HG02852 (cell line): ENCODE results near the gene RNF8.
"Not testable (repeated sequence)": the region's sequence is repeated elsewhere in the genome, so short reads cannot be mapped to it uniquely, and the experiment has no call there.

Experiments used
- ATAC-seq: cut with Tn5 transposase; IDR thresholded peaks from one replicate; pipeline ENCODE4 v1.9.1; 2021; ENCODE audit warnings: mild to moderate bottlenecking, moderate library complexity; ENCODE audit not compliant: unreplicated experiment

Gene RNF8

DNA sequence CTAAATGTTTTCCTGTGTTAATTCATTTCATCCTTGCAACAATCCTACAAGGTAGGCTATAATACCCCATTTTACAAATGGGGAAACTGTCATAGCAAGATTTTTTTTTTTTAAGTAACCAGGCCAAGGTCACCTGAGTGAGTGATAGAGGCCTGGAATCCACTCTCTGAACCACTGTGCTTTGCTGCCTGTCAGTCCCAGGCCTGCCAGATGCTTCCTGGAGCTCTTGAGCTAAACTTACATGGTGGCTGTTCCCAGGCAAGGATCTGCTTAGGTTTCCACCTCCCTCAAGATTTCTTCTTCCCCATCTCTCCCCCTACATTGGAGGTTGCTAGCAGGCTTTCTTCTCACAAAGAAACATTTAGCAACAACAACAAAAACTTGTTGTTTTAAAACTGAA lies 32.7 kb upstream of the RNF8 start:
- no peak for ATAC-seq

DNA sequence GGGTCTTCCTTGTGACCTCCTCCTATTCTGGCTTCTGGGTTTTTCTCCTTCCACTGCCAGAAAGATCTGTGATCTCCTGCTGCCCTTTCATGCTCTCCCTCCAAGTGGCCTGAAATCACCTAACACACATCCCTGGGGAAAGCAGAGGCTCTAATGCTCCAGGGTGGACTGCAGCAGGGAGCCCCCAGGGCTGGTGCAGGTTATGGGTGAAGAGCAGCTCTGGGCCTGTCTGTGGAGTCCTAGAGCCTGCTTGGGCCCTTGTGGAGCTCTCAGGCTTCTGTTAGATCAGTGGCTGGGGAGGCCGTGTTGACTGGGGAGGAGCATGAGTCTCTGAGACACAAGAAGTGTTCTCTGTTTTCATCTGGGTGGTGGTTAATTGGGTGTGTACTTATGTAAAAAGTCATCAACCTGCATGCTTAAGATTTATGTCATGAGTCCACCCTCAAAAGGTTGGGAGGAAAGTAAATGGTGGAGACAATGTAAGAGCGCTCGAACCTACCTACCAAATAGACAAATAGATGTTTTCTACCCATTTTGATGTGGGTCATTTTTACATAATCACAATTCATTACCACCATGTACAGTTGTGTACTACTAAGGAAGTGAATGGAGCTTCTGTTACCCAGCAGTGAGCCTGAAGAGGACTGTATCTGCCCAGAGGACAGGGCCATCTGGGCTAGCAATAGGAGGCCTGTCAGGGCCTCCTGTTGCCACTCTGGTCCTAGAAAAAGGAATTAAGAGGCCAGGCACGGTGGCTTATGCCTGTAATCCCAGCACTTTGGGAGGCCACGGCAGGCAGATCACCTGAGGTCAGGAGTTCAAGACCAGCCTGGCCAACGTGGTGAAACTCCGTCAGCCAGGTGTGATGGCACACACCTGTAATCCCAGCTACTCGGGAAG lies 32.0 kb upstream of the RNF8 start:
- no peak for ATAC-seq

DNA sequence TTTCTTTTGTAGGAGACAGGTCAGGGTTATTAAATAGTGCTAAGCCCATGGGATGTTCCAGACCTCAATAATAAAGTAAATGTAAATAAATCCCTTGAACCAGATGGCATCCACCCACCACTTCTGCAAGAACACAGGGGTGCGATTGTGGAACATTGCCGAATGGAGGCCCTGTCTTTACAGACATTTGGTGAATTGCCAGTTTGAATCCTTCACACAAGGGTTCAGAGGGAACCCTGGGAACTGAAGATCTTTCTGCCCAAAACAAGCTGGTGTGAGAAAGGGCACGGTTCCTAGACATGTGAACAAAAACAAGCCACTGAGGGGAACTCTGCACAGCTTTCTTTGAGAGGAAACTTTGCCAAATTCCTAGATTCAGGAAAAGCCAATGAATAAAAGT lies 30.2 kb upstream of the RNF8 start:
- ATAC-seq, result no peak

DNA sequence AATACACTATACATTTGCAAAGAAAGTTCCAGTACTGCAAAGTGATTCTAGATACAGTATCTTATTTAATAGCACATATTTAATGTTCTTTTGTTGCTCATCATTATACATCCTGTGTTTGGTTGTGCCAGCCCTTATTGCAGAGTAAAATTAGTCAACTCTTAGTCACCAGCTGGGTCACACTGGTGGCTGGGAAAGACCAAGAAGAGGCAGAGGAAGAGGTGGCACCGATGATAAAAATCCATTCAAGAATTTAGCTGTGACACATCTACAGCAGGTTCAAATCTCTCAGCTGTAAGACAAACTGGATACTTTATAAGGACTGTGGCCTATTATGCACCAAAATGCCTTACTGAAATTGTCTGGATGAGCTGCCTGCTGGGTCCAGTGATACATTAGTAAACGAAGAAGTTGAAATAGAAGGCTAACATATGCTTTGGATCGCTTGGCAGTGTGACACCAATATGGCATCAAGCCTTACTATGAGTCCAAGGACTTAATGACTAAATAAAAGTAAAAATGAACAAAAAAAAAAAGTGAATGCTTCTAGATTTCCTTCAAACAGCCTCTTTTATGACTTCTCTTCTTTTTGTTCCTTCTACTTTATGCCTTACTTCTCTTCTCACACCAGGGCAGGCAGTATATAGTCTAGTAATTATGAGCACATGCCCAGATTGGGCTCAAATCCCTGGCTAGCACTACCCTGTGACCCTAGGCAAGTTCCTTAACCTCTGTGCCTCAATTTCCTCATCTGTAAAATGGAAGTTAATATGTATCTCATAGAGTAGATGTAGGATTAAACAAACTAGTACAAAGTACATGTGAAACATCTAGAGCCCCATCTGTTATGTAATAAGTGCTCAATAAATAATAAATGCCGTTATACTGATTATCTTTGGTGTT lies 29.4 kb upstream of the RNF8 start:
- no peak for ATAC-seq

DNA sequence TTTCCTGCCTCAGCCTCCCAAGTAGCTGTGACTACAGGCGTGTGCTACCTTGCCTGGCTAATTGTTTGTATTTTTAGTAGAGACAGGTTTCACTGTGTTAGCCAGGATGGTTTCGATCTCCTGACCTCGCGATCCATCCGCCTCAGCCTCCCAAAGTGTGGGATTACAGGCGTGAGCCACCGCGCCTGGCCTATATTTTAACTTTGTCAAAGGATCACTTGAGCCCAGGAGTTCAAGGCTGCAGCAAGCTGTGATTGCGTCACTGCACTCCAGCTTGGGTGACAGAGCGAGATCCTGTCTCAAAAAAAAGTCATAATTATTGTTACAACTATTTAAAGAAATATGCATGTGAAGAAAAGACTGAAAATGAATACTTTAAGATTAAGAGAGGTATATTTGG lies 23.4 kb upstream of the RNF8 start:
- not testable (repeated sequence) for ATAC-seq

DNA sequence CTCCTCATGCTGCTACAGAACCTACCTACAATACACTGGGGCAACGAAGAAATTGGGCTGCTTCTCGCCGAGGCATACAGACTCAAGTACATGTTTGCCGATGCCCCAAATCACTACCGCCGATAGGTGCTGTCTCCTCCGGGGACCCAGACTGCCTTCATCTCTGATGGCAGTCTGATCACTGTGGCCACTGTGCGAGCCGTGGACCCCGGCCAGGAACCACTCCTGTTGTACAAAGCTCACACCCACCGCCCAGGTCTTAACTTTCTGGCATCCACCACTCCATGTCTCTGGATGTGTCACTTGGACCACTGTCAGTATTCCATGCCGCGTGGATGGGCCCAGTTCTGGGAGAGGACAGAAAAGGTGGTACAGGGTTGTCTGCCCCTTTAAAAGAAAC lies 22.7 kb upstream of the RNF8 start:
- ATAC-seq, result no peak

DNA sequence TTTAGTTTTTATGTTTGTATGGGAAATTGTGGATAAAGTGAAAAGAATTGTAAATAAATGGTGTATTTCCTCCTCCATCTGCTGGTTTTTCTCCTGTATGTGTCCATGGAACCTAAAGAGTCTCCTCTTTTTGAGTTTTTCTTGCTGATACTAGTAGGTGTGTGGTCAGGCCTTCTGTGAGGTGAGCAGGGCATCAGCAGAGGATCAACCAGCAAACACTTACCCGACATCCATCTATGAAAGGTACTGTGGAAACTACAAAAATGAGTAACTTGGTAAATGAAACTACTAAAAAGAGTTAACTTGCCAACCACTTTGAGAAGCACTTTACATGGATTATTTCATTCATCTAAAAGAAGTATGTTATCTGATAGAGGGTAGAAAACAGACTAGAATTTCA lies 20.9 kb upstream of the RNF8 start:
- no peak for ATAC-seq

DNA sequence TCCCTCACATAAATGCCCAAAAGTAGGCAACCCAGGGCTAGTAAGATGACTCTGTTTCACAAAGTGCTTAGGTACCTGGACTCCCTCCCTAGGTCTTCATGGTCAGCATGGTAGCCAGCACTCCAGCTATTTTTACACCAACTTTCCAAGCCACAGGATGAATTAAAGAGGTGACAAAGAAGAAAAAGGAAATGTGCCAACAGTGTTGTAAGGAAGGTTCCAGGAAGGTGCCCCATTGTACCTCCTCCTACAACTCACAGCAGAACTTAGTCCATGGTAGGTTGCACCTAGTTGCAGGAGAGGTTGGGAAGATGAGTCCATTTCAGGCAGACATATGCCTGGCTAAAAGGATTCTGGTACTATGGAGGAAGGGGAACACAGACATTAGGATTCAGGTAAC lies 19.7 kb upstream of the RNF8 start:
- no peak for ATAC-seq

DNA sequence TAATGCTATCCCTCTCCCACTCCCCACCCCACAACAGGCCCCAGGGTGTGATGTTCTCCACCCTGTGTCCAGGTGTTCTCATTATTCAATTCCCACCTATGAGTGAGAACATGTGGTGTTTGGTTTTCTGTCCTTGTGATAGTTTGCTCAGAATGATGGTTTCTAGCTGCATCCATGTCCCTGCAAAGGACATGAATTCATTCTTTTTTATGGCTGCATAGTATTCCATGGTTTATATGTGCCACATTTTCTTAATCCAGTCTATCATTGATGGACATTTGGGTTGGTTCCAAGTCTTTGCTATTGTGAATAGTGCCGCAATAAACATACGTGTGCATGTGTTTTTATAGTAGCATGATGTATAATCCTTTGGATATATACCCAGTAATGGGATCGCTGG lies 15.5 kb upstream of the RNF8 start:
- ATAC-seq, result not testable (repeated sequence)

DNA sequence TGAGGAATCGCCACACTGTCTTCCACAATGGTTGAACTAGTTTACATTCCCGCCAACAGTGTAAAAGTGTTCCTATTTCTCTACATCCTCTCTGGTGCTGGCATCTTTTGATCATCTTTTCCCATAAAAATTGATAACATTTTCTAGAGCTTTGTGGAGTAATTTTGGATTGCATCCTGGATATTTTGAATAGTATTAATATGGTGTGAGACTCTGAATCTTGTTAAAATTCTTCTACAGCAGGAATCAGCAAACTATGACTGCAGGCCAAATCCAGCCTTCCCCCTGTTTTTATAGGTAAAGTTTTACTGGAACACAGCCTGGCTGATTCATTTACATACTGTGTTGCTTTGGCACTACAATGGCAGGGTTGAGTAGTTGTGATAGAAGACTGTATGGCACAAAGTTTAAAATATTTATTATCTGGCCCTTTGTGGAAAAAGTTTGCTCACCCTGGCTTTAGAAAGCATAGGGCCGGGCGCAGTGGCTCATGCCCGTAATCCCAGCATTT lies 15.0 kb upstream of the RNF8 start:
- ATAC-seq, result no peak

DNA sequence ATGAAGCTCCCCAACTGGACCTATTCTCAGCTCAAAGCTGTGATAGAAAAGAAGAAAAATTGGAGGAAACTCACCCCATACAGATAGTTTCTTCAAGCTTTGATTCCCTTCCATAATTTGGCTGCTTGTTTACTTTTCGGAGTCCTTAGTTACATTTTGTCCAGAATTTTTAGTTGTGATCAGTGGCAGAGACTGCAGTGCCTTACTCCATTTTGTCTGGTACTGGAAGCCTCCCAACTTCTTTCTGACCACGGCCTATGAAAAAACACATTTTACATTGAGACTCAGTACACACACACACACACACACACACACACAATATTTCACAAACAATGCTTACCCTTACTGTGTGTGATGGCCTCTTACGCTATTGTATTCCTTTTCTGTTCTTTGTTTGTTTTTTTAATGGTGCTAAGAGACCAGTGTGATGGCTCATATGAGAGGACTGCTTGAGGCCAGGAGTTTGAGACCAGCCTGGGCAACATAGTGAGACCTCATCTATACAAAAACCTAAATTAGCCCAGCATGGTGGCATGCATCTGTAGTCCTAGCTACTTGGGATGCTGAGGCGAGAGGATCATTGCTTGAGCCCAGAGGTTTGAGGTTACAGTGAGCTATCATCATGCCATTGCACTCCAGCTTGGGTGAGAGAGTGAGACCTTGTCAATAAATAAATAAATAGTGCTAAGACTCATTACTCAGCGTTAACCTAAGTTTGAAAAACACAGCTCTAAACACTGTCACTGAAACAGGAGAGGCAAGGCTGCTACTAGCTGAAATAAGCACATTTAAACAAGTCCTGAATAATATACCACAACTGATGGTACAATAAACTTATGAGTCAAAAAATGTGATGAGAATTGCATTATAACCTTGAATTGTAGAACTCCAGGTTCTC lies 13.8 kb upstream of the RNF8 start:
- ATAC-seq, result no peak

DNA sequence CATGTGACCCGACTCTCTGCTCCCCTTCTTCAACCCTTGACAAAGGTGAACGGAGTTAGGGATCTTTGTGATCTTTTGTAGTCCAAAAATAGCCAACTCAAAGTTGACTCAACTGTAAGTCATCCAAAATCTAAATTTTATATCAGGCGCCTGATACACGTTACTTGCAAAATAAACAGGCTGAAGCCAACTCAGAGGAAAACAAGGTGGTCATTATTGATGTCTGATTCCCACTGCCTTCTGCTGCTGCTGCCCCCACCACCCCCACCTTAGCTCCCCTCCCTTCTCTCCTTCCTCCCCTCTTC lies 13.2 kb upstream of the RNF8 start:
- no peak for ATAC-seq

DNA sequence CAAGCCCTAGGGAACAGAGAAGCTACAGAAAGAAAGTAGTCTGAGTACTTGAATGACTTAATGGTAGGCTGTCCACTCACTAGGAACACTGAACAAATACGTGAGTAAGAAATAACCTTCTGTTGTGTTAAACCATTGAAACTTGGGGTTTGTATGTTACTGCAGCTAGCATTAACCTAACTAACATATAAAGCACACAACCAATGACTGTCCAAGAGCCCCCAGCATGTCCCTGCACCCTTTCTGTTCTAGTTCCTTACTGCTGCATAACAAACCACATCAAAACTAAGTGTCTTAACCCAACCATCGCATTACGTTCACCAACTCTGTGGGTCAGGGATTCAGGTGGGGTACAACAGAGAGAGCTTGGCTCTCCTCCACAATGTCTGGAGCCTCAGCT lies 10.5 kb upstream of the RNF8 start:
- ATAC-seq, result no peak

DNA sequence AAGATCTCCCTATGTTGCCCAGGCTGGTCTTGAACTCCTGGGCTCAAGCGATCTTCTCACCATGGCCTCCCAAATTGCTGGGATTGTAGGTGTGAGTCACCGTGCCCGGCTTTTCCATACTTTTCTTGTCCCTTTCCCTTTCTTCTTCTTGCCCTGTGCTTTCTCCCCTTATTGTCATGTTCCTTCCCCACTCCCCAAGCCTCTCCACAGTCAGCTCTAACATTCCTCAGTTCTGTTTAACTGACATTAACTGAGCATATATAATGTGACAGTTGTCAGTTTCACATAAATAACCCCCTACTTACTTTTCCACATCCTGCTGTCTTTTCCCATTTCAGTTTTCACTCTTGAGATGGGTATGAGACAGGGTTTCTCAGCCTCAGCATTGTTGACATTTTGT lies 9.5 kb upstream of the RNF8 start:
- no peak for ATAC-seq

DNA sequence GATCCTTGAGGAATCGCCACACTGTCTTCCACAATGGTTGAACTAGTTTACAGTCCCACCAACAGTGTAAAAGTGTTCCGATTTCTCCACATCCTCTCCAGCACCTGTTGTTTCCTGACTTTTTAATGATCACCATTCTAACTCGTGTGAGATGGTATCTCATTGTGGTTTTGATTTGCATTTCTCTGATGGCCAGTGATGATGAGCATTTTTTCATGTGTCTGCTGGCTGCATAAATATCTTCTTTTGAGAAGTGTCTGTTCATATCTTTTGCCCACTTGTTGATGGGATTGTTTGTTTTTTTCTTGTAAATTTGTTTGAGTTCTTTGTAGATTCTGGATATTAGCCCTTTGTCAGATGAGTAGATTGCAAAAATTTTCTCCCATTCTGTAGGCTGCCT lies 8.0 kb upstream of the RNF8 start:
- not testable (repeated sequence) for ATAC-seq

DNA sequence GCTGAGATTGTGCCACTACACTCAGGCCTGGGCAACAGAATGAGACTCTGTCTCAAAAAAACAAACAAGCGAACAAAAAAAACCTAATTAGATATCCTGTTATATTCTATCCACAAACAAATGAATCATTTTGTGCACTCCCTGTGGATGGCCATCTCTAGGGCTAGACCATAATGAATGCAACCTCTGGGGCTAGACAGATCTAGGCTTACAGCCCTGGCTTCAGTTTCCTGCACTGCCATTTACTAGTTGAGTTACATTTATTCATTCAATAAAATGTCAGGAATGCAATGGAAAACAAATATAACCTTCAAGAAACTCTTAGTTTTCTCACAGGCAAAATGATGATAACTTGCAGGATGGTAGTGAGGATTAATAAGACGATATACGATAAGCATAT lies 6.6 kb upstream of the RNF8 start:
- ATAC-seq, result no peak

DNA sequence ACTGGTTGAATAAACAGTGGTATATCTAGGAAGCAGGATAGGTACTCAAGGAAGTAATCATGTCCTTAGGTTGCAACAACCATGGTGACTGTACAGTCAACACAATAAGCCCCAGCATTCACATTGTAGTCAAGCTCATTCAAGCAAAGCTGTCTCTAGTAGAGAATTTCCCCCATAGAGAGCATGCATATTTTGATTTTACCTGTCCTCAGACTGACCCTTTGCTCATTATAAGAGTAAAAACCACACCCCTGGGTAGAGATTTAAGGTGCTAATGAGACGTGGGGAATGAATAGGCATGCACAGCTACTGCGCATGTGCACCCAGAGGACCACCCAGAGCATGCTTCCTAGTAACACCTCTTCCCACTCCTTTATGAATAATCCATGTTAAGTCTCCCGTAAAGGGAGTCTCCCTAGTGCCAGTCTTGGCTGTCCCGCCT lies 6.1 kb upstream of the RNF8 start:
- no peak for ATAC-seq

DNA sequence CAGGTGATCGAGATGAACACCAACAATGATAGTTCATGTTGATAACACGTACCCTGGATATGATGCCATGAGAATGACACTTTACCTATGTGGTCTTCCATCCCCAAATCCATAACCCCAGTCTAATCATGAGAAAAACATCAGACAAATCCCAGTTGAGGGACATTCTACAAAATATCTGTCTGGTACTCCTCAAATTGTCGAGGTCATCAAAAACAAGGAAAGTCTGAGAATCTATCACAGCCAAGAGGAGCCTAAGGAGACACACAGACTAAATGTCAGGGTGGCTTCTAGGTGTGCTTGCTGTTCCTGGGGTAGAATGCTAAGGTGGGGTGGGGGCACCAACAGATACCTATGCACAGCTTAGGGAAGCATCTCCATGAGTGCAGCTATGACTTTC lies 2.8 kb upstream of the RNF8 start:
- no peak for ATAC-seq

DNA sequence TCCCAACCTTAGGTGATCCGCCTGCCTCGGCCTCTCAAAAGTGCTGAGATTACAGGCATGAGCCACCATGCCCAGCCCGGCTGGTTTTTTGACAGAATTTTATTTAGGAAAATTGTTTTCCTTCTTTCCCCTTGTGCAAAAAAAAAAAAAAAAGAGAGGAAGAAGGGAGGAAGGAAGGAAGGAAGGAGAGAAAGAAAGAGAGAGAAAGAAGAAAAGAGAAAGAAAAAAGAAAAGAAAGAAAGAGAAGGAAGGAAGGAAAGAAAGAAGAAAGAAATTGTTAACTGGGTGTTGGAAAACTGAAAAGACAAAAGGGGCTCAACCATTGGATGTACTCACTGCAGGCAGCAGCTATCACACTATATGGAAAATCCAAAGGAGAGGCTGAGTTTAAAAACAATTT lies 1.4 kb upstream of the RNF8 start:
- no peak for ATAC-seq

DNA sequence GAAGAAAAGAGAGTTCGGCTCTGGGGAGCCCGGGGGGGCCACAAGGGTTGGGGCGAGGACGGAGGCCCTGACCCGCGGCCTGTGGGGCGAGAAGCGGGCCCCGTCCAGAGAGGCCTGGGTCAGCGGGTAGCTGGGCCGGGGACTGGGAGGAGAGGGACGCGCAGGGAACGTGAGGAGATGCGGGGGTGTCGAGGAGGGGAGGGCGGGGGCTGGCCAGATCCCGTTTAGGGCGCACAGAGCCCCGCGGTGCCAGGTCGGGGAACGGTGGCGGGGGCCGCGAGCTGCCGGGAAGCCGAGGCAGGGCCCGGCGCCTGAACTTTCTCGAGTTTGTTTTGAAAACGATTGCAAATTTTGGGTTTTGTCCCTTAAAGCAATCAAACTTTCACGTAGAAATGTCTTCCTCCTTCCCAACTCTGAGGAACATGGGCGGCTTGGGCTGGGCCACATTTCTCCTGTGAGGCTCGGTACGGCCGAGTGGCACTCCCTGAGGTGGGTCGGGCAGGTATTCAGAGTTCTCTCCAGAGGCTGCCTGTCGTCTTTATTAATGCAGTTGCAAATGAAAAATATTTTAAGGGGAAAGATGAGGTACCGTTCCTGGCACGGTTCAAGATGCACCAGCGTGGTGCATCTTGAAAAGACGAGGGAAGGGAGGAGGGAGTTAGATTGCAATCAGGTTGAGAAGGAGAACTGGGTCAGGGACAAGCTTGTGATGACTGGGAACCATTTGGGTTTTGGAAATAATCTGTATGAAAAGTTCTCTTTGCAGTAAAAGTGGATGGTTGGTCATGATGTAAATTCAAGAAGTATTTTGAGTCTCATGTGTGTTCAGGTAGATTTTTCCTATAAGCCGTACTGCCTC lies 972 bp downstream of the RNF8 start:
- no peak for ATAC-seq
